Uterus (tissue), 4 donors: Measurements from ENCODE around the gene LIN54. TPM values are rescaled to one million over a fixed set of nuclear protein-coding genes. Genes with fewer than 3 reads are reported as not detected.

Source experiments
- DNase-seq, 2 donors: peaks; one replicate each; pipeline ENCODE4 v3.0.0-alpha.2; 2019 to 2020
- H3K27ac ChIP-seq, 2 donors: fragments of 200-600 bp; sonication (generic); 1 replicate in 1 of 2; 2 replicates in 1 of 2; pipeline ENCODE4 v1.5.1; 2016 to 2018
- H3K27me3 ChIP-seq, 2 donors: fragments of 200-600 bp; sonication (generic); one replicate each; pipeline ENCODE4 v1.5.1; 2018 to 2019; ENCODE audit warnings: control low read depth in 1 of 2
- H3K36me3 ChIP-seq, 2 donors: fragments of 200-600 bp; sonication (generic); one replicate each; pipeline ENCODE4 v1.5.1; 2019; ENCODE audit warnings: control low read depth in 1 of 2
- H3K4me1 ChIP-seq, 2 donors: fragments of 200-600 bp; sonication (generic); one replicate each; pipeline ENCODE4 v1.5.1; 2018 to 2019; ENCODE audit warnings: control low read depth in 1 of 2
- H3K4me3 ChIP-seq, 2 donors: fragments of 200-600 bp; sonication (generic); 1 replicate in 1 of 2; 2 replicates in 1 of 2; pipeline ENCODE4 v1.5.1; 2018 to 2019; ENCODE audit warnings: mild to moderate bottlenecking in 1 of 2
- H3K9me3 ChIP-seq, 2 donors: fragments of 200-600 bp; sonication (generic); one replicate each; pipeline ENCODE4 v1.5.1; 2019; ENCODE audit warnings: control low read depth in 1 of 2
- CTCF ChIP-seq, 4 experiments: fragments of 200-600 bp in 2 of 4; fragments of 450-650 bp in 2 of 4; sonication (generic) in 2 of 4; IDR thresholded peaks; one replicate each; pipeline ENCODE4 v1.5.1; 2016 to 2019; ENCODE audit warnings: antibody characterized with exemption in 4 of 4, mild to moderate bottlenecking in 2 of 4, moderate library complexity in 1 of 4
- POLR2A ChIP-seq, 2 donors: fragments of 450-650 bp; IDR thresholded peaks; one replicate each; pipeline ENCODE4 v1.6.1; 2016; ENCODE audit warnings: antibody characterized with exemption in 2 of 2, mild to moderate bottlenecking in 1 of 2, moderate library complexity in 1 of 2
- intact Hi-C: fragments of 100-400 bp; cut with DNase I; formaldehyde crosslinking; loops from one replicate; pipeline ENCODE4 v1.15.1; 2023; ENCODE audit warnings: low total_unique reads
- total RNA-seq, 4 donors: library from RNA; depleted of rRNA in 3 of 4; stranded (reverse); fragments of >200 nt in 3 of 4; gene quantifications; one replicate each; pipeline versions ENCODE4 v1.1.0 to v1.2.4, GENCODE V29; 2014 to 2023
- donor health status: DM: yes; HTN: yes; CAD: no.

Gene LIN54
- total RNA-seq, 4 donors from 2014 or later, result 3.3 to 47.6 (median 20.2) TPM

GRCh38 chr4:83013902-83014301 is 3.3 kb upstream of the LIN54 start:
- Histone ChIP-seq H3K27me3 (no peaks in the 10 kb centered on the region), H3K27ac (peak overlapping the region; percentile 83 to 86), H3K4me1 (peaks cover 0 to 3% of the 10 kb centered on the region in 2 donors), H3K36me3 (no peaks in the 10 kb centered on the region), H3K9me3 (no peaks in the 10 kb centered on the region), H3K4me3 (no peak overlapping the region)
- intact Hi-C loops, result loop anchor here (5.0 kb wide), 1 partner anchor 112 kb away; the partner anchor contains the start of gene THAP9
- no peak for DNase-seq
- TF ChIP-seq CTCF (IDR thresholded peaks at IDR 0.05) (no peak), POLR2A (IDR thresholded peaks at IDR 0.05) (no peak)

- TF ChIP-seq POLR2A (IDR thresholded peaks at IDR 0.05), result no peak
- TF ChIP-seq CTCF (IDR thresholded peaks at IDR 0.05), result no peak
- intact Hi-C loops, result loop anchor here (5.0 kb wide), 1 partner anchor 111 kb away; the partner anchor contains the start of gene THAP9
- H3K9me3 ChIP-seq, result no peaks in the 10 kb centered on the region
- H3K4me3 ChIP-seq, result peak overlapping the region; percentile 36 to 52
- H3K4me1 ChIP-seq, result peaks cover 0 to 3% of the 10 kb centered on the region in 2 donors
- DNase-seq, result no peak
- H3K27me3 ChIP-seq, result no peaks in the 10 kb centered on the region
- no peaks in the 10 kb centered on the region for H3K36me3 ChIP-seq
- peak overlapping the region; percentile 83 to 86 for H3K27ac ChIP-seq
These were observed 2.8 kb upstream of the LIN54 start for GRCh38 chr4:83013420-83013867.

DNA sequence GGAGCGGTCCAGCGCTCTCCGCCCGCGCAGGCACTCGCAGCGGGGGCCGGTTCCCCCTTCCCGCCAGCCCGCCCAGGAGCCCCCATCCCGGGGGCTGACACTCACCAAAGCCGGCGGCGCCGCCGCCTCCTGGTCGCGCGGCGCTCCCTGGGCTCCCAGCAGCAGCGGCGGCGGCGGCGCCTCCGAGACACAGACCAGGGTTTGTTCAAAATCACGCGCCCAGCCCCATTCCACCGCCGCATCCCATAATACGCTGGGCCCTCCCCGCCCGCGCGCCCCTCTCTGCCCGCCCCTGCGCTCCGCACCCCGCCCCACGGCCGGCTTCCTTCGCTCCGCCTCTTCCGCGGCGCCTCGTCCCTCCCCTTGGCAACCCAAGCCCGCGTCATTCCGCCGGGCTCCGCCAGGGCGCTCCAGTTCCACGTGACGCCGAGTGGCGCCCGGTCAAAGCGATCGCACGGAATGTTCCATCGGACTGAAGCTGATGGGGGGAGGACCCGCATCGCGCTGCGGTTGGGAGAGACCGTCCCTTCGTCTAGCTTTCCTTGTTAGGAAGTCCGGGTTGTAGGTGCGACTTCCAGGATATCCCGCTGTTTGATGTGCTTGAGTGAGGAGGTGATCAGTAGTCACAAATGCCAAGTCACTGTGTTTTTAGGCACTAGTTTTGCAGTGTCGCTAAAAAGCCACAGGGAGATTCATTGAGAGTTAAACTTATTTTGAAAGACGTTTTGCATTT is 2.2 kb upstream of the LIN54 start:
- H3K4me3 ChIP-seq, result peak overlapping the region; percentile 36 to 77
- peak; percentile 45 to 50 for TF ChIP-seq POLR2A (IDR thresholded peaks at IDR 0.05)
- peak; percentile 23 to 70 (median 58) for TF ChIP-seq CTCF (IDR thresholded peaks at IDR 0.05)
- peaks cover 0 to 3% of the 10 kb centered on the region in 2 donors for H3K4me1 ChIP-seq
- no peaks in the 10 kb centered on the region for H3K36me3 ChIP-seq
- peak overlapping the region; percentile 83 to 86 for H3K27ac ChIP-seq
- DNase-seq, result peak; percentile 96 to 98
- no peaks in the 10 kb centered on the region for H3K27me3 ChIP-seq
- intact Hi-C loops, result loop anchor here (5.0 kb wide), 1 partner anchor 111 kb away; the partner anchor contains the start of gene THAP9
- H3K9me3 ChIP-seq, result no peaks in the 10 kb centered on the region

GRCh38 chr4:83012200-83012686 is 1.6 kb upstream of the LIN54 start:
- Histone ChIP-seq H3K36me3 (no peaks in the 10 kb centered on the region), H3K4me1 (peaks cover 0 to 3% of the 10 kb centered on the region in 2 donors), H3K27ac (peak overlapping the region; percentile 82 to 86), H3K4me3 (peak overlapping the region; percentile 36 to 77), H3K9me3 (no peaks in the 10 kb centered on the region), H3K27me3 (no peaks in the 10 kb centered on the region)
- DNase-seq, result peak; percentile 24 to 29
- TF ChIP-seq POLR2A (IDR thresholded peaks at IDR 0.05), result no peak
- no peak for TF ChIP-seq CTCF (IDR thresholded peaks at IDR 0.05)
- intact Hi-C loops, result loop anchor here (5.0 kb wide), 1 partner anchor 110 kb away; the partner anchor contains the start of gene THAP9

GRCh38 chr4:83011689-83012199 is 1.1 kb upstream of the LIN54 start:
- TF ChIP-seq POLR2A (IDR thresholded peaks at IDR 0.05) (no peak), CTCF (IDR thresholded peaks at IDR 0.05) (no peak)
- intact Hi-C loops, result loop anchor here (5.0 kb wide), 1 partner anchor 109 kb away; the partner anchor contains the start of gene THAP9
- DNase-seq, result no peak
- Histone ChIP-seq H3K4me3 (peak overlapping the region; percentile 36 to 77), H3K36me3 (no peaks in the 10 kb centered on the region), H3K27ac (peak overlapping the region; percentile 82 to 86), H3K4me1 (peaks cover 0 to 3% of the 10 kb centered on the region in 2 donors), H3K27me3 (no peaks in the 10 kb centered on the region), H3K9me3 (no peaks in the 10 kb centered on the region)
